ENCODE data around the gene UBE2Q2.

UBE2Q2 gene

DNA sequence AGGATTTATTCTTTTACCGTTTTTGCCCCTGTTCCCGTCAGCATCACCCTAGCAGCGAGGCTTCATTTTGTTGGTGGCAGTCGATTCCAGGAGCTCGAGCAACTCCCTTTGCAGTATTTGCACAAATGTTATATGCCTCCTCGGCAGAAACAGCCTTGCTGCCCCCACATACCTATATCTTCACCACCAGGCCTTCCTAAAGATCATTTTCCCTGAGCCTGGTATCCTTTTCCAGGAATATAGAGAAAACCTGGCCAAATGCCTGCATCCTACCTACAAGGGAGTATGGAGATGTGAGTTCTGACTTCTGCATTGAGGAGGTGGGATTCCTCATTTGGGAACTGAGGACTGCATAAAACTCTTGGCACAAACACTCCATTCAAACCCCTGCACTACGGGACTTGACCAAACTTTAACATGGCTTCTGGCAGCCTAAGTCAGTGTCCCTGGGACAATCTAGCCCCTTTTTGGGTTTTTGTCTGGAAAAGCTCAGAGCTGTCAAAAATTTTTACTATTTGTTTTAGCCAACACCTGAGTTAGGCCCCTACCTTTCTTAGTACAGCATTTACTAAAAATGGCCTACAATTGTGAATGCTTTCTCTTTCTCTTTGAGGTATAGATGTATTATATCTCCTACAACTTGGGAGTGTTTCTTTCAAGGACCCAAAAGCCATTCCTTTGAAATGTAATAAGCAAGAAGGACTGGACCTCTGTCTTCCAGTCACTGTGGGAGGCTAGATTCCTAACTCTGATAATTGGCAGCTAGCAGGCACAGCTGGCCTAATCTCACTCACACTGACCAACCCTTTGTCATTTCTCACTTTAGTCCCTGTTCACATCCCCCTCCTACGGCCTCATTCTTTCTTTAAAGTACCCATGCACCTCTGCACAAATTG is 12.1 kb upstream of the UBE2Q2 start:
- peaks cover 13% of the 10 kb centered on the region for H3K4me1 ChIP-seq (ENCODE audit: insufficient read depth, low read length)

DNA sequence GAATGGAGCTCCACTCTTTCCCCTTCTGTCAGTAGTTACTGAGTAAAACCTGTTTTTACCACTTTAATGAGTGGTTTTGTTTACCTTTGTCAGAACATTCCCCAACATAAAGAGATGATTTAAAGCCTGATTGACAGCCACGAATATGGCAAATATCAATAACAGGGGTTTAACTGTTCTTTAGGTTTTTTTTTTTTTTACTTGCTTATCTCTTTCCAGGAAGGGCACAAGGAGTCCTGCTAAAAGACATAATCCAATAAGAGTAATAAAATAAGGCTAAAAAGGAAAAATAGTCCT is 11.5 kb upstream of the UBE2Q2 start:
- Histone ChIP-seq H3K27me3 (ENCODE audit: insufficient read depth, low read length) (no peaks in the 10 kb centered on the region), H3K36me3 (ENCODE audit: insufficient read depth, low read depth, low read length) (no peaks in the 10 kb centered on the region), H3K9me3 (ENCODE audit: insufficient read depth, low read depth, low read length) (no peaks in the 10 kb centered on the region), H3K9ac (ENCODE audit: low read depth, low read length) (no peak overlapping the region), H3K4me1 (ENCODE audit: insufficient read depth, low read length) (peaks cover 13% of the 10 kb centered on the region), H3K27ac (ENCODE audit: low read length) (no peak overlapping the region), H3K4me3 (ENCODE audit: low read length) (no peak overlapping the region)

More for the DNA sequence above, 12.1 kb upstream of the UBE2Q2 start:
- no peak overlapping the region for H3K27ac ChIP-seq (ENCODE audit: low read length)
- H3K9me3 ChIP-seq (ENCODE audit: insufficient read depth, low read depth, low read length), result no peaks in the 10 kb centered on the region
- no peaks in the 10 kb centered on the region for H3K27me3 ChIP-seq (ENCODE audit: insufficient read depth, low read length)
- no peak overlapping the region for H3K4me3 ChIP-seq (ENCODE audit: low read length)
- H3K9ac ChIP-seq (ENCODE audit: low read depth, low read length), result no peak overlapping the region
- H3K36me3 ChIP-seq (ENCODE audit: insufficient read depth, low read depth, low read length), result no peaks in the 10 kb centered on the region

- no peaks in the 10 kb centered on the region for H3K36me3 ChIP-seq (ENCODE audit: insufficient read depth, low read depth, low read length)
- H3K4me3 ChIP-seq (ENCODE audit: low read length), result no peak overlapping the region
- no peaks in the 10 kb centered on the region for H3K9me3 ChIP-seq (ENCODE audit: insufficient read depth, low read depth, low read length)
- H3K9ac ChIP-seq (ENCODE audit: low read depth, low read length), result no peak overlapping the region
- no peaks in the 10 kb centered on the region for H3K27me3 ChIP-seq (ENCODE audit: insufficient read depth, low read length)
- H3K4me1 ChIP-seq (ENCODE audit: insufficient read depth, low read length), result peaks cover 16% of the 10 kb centered on the region
- no peak overlapping the region for H3K27ac ChIP-seq (ENCODE audit: low read length)
These were observed 11.1 kb upstream of the UBE2Q2 start for GRCh38 chr15:75832114-75832513.

GRCh38 chr15:75834021-75834420 is 9.2 kb upstream of the UBE2Q2 start:
- no peaks in the 10 kb centered on the region for H3K9me3 ChIP-seq (ENCODE audit: insufficient read depth, low read depth, low read length)
- no peak overlapping the region for H3K9ac ChIP-seq (ENCODE audit: low read depth, low read length)
- no peaks in the 10 kb centered on the region; the same call in 1 of the 2 replicates for H3K27me3 ChIP-seq (ENCODE audit: insufficient read depth, low read length)
- no peak overlapping the region for H3K4me3 ChIP-seq (ENCODE audit: low read length)
- no peaks in the 10 kb centered on the region for H3K36me3 ChIP-seq (ENCODE audit: insufficient read depth, low read depth, low read length)
- no peak overlapping the region for H3K27ac ChIP-seq (ENCODE audit: low read length)
- peaks cover 16% of the 10 kb centered on the region for H3K4me1 ChIP-seq (ENCODE audit: insufficient read depth, low read length)

GRCh38 chr15:75835990-75836958 is 7.0 kb upstream of the UBE2Q2 start:
- Histone ChIP-seq H3K36me3 (ENCODE audit: insufficient read depth, low read depth, low read length) (no peaks in the 10 kb centered on the region), H3K4me3 (ENCODE audit: low read length) (no peak overlapping the region), H3K4me1 (ENCODE audit: insufficient read depth, low read length) (peaks cover 13% of the 10 kb centered on the region), H3K27ac (ENCODE audit: low read length) (no peak overlapping the region), H3K9me3 (ENCODE audit: insufficient read depth, low read depth, low read length) (no peaks in the 10 kb centered on the region), H3K9ac (ENCODE audit: low read depth, low read length) (no peak overlapping the region), H3K27me3 (ENCODE audit: insufficient read depth, low read length) (peaks cover 8% of the 10 kb centered on the region)

GRCh38 chr15:75836959-75837334 is 6.3 kb upstream of the UBE2Q2 start:
- Histone ChIP-seq H3K9me3 (ENCODE audit: insufficient read depth, low read depth, low read length) (no peaks in the 10 kb centered on the region), H3K4me1 (ENCODE audit: insufficient read depth, low read length) (peaks cover 6% of the 10 kb centered on the region), H3K27me3 (ENCODE audit: insufficient read depth, low read length) (peaks cover 14% of the 10 kb centered on the region), H3K27ac (ENCODE audit: low read length) (no peak overlapping the region), H3K4me3 (ENCODE audit: low read length) (no peak overlapping the region), H3K36me3 (ENCODE audit: insufficient read depth, low read depth, low read length) (no peaks in the 10 kb centered on the region), H3K9ac (ENCODE audit: low read depth, low read length) (no peak overlapping the region)

GRCh38 chr15:75840659-75841058 is 2.6 kb upstream of the UBE2Q2 start:
- Histone ChIP-seq H3K9ac (ENCODE audit: low read depth, low read length) (no peak overlapping the region), H3K9me3 (ENCODE audit: insufficient read depth, low read depth, low read length) (no peaks in the 10 kb centered on the region), H3K27ac (ENCODE audit: low read length) (no peak overlapping the region)

DNA sequence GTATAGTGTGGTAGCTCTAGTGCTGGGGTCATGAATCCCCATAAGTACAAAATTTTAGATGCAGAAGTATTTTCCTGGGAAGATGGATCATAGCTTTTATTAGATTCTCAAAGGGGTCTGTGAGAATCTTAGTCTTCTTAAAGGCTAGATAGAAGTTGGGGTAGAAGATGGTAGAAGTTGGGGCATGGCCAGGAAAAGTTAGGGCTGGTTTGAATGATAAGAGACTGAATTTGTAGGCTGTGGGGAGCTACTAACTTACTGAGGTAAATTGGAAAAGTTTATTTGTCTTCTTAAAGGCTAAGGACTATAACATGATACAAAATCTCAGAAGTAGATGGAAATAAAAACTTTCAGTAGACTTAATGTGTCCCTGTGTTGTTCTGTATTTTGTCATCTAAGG is 1.6 kb upstream of the UBE2Q2 start:
- no peak overlapping the region for H3K9ac ChIP-seq (ENCODE audit: low read depth, low read length)
- no peak overlapping the region for H3K27ac ChIP-seq (ENCODE audit: low read length)
- peaks cover 23% of the 10 kb centered on the region for H3K27me3 ChIP-seq (ENCODE audit: insufficient read depth, low read length)

More at GRCh38 chr15:75840659-75841058, 2.6 kb upstream of the UBE2Q2 start:
- Histone ChIP-seq H3K36me3 (ENCODE audit: insufficient read depth, low read depth, low read length) (no peaks in the 10 kb centered on the region), H3K27me3 (ENCODE audit: insufficient read depth, low read length) (peaks cover 23% of the 10 kb centered on the region), H3K4me1 (ENCODE audit: insufficient read depth, low read length) (peaks cover 12% of the 10 kb centered on the region), H3K4me3 (ENCODE audit: low read length) (no peak overlapping the region)

GRCh38 chr15:75843678-75844581 is 683 bp downstream of the UBE2Q2 start:
- H3K9ac ChIP-seq (ENCODE audit: low read depth, low read length), result peak overlapping the region; percentile 92
- H3K27me3 ChIP-seq (ENCODE audit: insufficient read depth, low read length), result peaks cover 23% of the 10 kb centered on the region
- peaks cover 7% of the 10 kb centered on the region; the same call in 1 of the 2 replicates for H3K36me3 ChIP-seq (ENCODE audit: insufficient read depth, low read depth, low read length)
- peak overlapping the region; percentile 40 for H3K27ac ChIP-seq (ENCODE audit: low read length)
- H3K4me1 ChIP-seq (ENCODE audit: insufficient read depth, low read length), result peaks cover 18% of the 10 kb centered on the region; the same call in 1 of the 2 replicates
- H3K4me3 ChIP-seq (ENCODE audit: low read length), result peak overlapping the region; percentile 96
- H3K9me3 ChIP-seq (ENCODE audit: insufficient read depth, low read depth, low read length), result no peaks in the 10 kb centered on the region

More for the DNA sequence above, 1.6 kb upstream of the UBE2Q2 start:
- peaks cover 16% of the 10 kb centered on the region for H3K4me1 ChIP-seq (ENCODE audit: insufficient read depth, low read length)
- H3K4me3 ChIP-seq (ENCODE audit: low read length), result no peak overlapping the region
- H3K36me3 ChIP-seq (ENCODE audit: insufficient read depth, low read depth, low read length), result peaks cover 4% of the 10 kb centered on the region; the same call in 1 of the 2 replicates
- no peaks in the 10 kb centered on the region for H3K9me3 ChIP-seq (ENCODE audit: insufficient read depth, low read depth, low read length)

DNA sequence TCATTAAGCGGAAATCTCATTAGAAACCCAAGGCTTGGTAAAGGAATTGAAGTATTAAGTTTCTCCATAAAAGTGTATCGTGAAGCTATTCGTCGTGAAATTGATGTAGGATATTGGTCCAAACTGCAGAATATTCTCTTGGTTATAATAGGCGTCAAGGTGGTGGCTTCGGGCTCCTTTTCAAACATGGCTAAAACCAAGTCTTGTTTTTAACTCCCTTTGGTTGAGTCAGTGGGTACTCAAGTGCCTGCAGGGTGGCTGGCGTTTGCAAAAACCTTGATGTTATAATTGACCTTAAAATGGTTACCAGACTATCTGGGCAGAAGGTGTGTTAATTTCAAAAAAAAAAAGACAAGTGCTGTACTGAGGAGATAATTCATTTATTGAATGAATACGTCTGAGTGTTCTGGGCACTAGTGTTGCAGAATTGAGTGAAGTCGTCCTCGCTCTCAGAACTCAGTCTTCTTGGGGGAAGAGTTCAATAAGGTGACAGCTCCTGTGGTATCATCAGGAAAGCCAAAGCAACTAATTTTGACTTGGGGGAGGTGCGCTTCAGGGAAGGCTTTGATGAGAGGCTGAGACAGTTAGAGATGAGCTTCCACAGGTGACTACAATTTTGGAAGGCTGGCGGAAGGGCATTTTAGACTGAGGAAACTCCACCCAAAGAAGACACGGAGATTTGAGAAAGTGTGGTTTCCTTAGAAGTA is 1.5 kb downstream of the UBE2Q2 start:
- Histone ChIP-seq H3K4me3 (ENCODE audit: low read length) (peak overlapping the region; percentile 96), H3K9ac (ENCODE audit: low read depth, low read length) (peak overlapping the region; percentile 92; the same call in 1 of the 2 replicates), H3K4me1 (ENCODE audit: insufficient read depth, low read length) (peaks cover 18% of the 10 kb centered on the region; the same call in 1 of the 2 replicates), H3K27me3 (ENCODE audit: insufficient read depth, low read length) (peaks cover 23% of the 10 kb centered on the region), H3K27ac (ENCODE audit: low read length) (no peak overlapping the region), H3K9me3 (ENCODE audit: insufficient read depth, low read depth, low read length) (no peaks in the 10 kb centered on the region), H3K36me3 (ENCODE audit: insufficient read depth, low read depth, low read length) (peaks cover 7% of the 10 kb centered on the region; the same call in 1 of the 2 replicates)
